Measurements from ENCODE around the gene TMED4. TPM values are rescaled to one million over a fixed set of nuclear protein-coding genes. Genes with fewer than 3 reads are reported as not detected.

The TMED4 gene
- total and polyA plus RNA-seq, 2 of the 13 experiments (the other 11 are each of a cell fraction or from before 2014, with no cell fraction given) = 81.4 to 109 TPM

GRCh38 chr7:44541028-44541869 lies 40.8 kb downstream of the TMED4 start, which contains the start of gene NPC1L1 (continued):
- 0 out of 2 replicates have a peak, but pooled peaks have one; percentile 65 for TF ChIP-seq MTA1 (CRISPR knock-in tag; IDR thresholded peaks at IDR 0.05; ENCODE audit: borderline replicate concordance)
- TF ChIP-seq TGIF2 (CRISPR knock-in tag; IDR thresholded peaks at IDR 0.05) = peak; percentile 37
- TF ChIP-seq GABPB1 (CRISPR knock-in tag; IDR thresholded peaks at IDR 0.05) = peak; percentile 69
- no peak for TF ChIP-seq ZNF30 (CRISPR knock-in tag; IDR thresholded peaks at IDR 0.05)
- TF ChIP-seq ZNF44 (CRISPR knock-in tag; IDR thresholded peaks at IDR 0.05) = no peak
- peak; percentile 57 to 66; a peak in 3 of 4 replicates for TF ChIP-seq HMGXB4 (CRISPR knock-in tag; IDR thresholded peaks at IDR 0.05; ENCODE audit: borderline replicate concordance in 1 of 2, low read depth in 1 of 2)
- TF ChIP-seq SP5 (CRISPR knock-in tag; IDR thresholded peaks at IDR 0.05; ENCODE audit: borderline replicate concordance, low read depth) = peak; percentile 44; the same call in 1 of the 2 replicates
- TF ChIP-seq TOE1 (CRISPR knock-in tag; IDR thresholded peaks at IDR 0.05) = no peak
- peak; percentile 69 for TF ChIP-seq PHF20 (CRISPR knock-in tag; IDR thresholded peaks at IDR 0.05)
- TF ChIP-seq ASH2L (IDR thresholded peaks at IDR 0.05; ENCODE audit: insufficient read length, low read depth, low read length) = no peak
- peak; percentile 65; the same call in 1 of the 2 replicates for TF ChIP-seq ZNF441 (CRISPR knock-in tag; IDR thresholded peaks at IDR 0.05; ENCODE audit: borderline replicate concordance)
- TF ChIP-seq ZNF264 (CRISPR knock-in tag; IDR thresholded peaks at IDR 0.05) = 0 out of 2 replicates have a peak, but pooled peaks have one; percentile 61
- no peak for TF ChIP-seq SNRNP70 (IDR thresholded peaks at IDR 0.05; ENCODE audit: low read depth, low read length)
- peak; percentile 86 for TF ChIP-seq MED1 (CRISPR knock-in tag; IDR thresholded peaks at IDR 0.05)
- peak; percentile 67; the same call in 1 of the 2 replicates for TF ChIP-seq ZIK1 (CRISPR knock-in tag; IDR thresholded peaks at IDR 0.05; ENCODE audit: borderline replicate concordance, low read depth)
- TF ChIP-seq ZNF274 (CRISPR knock-in tag; IDR thresholded peaks at IDR 0.05) = 0 out of 2 replicates have a peak, but pooled peaks have one; percentile 30
- peak; percentile 55; the same call in 1 of the 2 replicates for TF ChIP-seq ZNF350 (CRISPR knock-in tag; IDR thresholded peaks at IDR 0.05; ENCODE audit: borderline replicate concordance, low read depth)
- TF ChIP-seq ATF1 (CRISPR knock-in tag; IDR thresholded peaks at IDR 0.05) = peak; percentile 65
- 0 out of 2 replicates have a peak, but pooled peaks have one; percentile 37 for TF ChIP-seq TFE3 (CRISPR knock-in tag; IDR thresholded peaks at IDR 0.05)
- TF ChIP-seq ZNF253 (CRISPR knock-in tag; IDR thresholded peaks at IDR 0.05; ENCODE audit: borderline replicate concordance) = no peak
- peak; percentile 83; the same call in 1 of the 2 replicates for TF ChIP-seq THAP8 (CRISPR knock-in tag; IDR thresholded peaks at IDR 0.05; ENCODE audit: borderline replicate concordance)
- peak; percentile 39; the same call in 1 of the 2 replicates for TF ChIP-seq FOXA3 (CRISPR knock-in tag; IDR thresholded peaks at IDR 0.05)
- peak; percentile 56; the same call in 1 of the 2 replicates for TF ChIP-seq ZFP41 (CRISPR knock-in tag; IDR thresholded peaks at IDR 0.05; ENCODE audit: borderline replicate concordance)
- no peak for TF ChIP-seq NR3C1 (CRISPR knock-in tag; IDR thresholded peaks at IDR 0.05)
- no peak for TF ChIP-seq ZSCAN20 (CRISPR knock-in tag; IDR thresholded peaks at IDR 0.05; ENCODE audit: borderline replicate concordance)
- TF ChIP-seq ZZZ3 (CRISPR knock-in tag; IDR thresholded peaks at IDR 0.05; ENCODE audit: borderline replicate concordance) = no peak
- no peak for TF ChIP-seq ZNF282 (IDR thresholded peaks at IDR 0.05; ENCODE audit: partially characterized antibody)
